CD14-positive monocyte (primary cell): Measurements from ENCODE around the gene SUSD5. TPM values are rescaled to one million over a fixed set of nuclear protein-coding genes. Genes with fewer than 3 reads are reported as not detected.

Experiments
- DNase-seq, 3 donors: peaks; one replicate each; pipeline ENCODE4 v3.0.0-alpha.2; 2011 to 2022
- H2AFZ ChIP-seq: 2 replicates; pipeline ENCODE4 v1.6.0; 2012; ENCODE audit warnings: mild to moderate bottlenecking, low read depth, low read length, inconsistent platforms; ENCODE audit not compliant: insufficient read depth, poor library complexity, severe bottlenecking
- H3K27ac ChIP-seq, 2 donors: 1 replicate in 1 of 2; 2 replicates in 1 of 2; pipeline ENCODE4 v1.5.1; 2012 to 2013; ENCODE audit warnings: low read length in 2 of 2, control low read depth in 1 of 2, inconsistent platforms in 1 of 2, low read depth in 1 of 2, mild to moderate bottlenecking in 1 of 2
- H3K27me3 ChIP-seq, 2 donors: one replicate each; pipeline versions ENCODE4 v1.6.0 to v1.6.1; 2011 to 2013; ENCODE audit warnings: low read length in 2 of 2; ENCODE audit not compliant: control insufficient read depth in 2 of 2, insufficient read depth in 2 of 2
- H3K36me3 ChIP-seq, 2 donors: replicated peaks in 1 of 2; 1 replicate in 1 of 2; 2 replicates in 1 of 2; pipeline versions ENCODE4 v1.5.1 to v1.6.1; 2012 to 2013; ENCODE audit warnings: low read length in 2 of 2, control low read depth in 1 of 2, inconsistent platforms in 1 of 2, mild to moderate bottlenecking in 1 of 2; ENCODE audit not compliant: insufficient read depth in 2 of 2, control insufficient read depth in 1 of 2
- H3K4me1 ChIP-seq, 2 donors: 1 replicate in 1 of 2; 2 replicates in 1 of 2; pipeline versions ENCODE4 v1.5.1 to v1.6.1; 2012 to 2013; ENCODE audit warnings: low read length in 2 of 2, control low read depth in 1 of 2, inconsistent platforms in 1 of 2, mild to moderate bottlenecking in 1 of 2, moderate library complexity in 1 of 2; ENCODE audit not compliant: insufficient read depth in 2 of 2, control insufficient read depth in 1 of 2
- H3K4me2 ChIP-seq: replicated peaks from 2 replicates; pipeline ENCODE3; 2012; ENCODE audit warnings: low read length, moderate library complexity, mild to moderate bottlenecking; ENCODE audit not compliant: poor library complexity, severe bottlenecking; ENCODE audit errors: extremely low read depth
- H3K4me3 ChIP-seq, 3 experiments: fragments of 200-600 bp in 1 of 3; sonication (generic) in 1 of 3; replicated peaks in 1 of 3; 1 replicate in 2 of 3; 2 replicates in 1 of 3; pipeline ENCODE4 v1.5.1; 2011 to 2013; ENCODE audit warnings: low read length in 3 of 3, mild to moderate bottlenecking in 3 of 3, control low read depth in 2 of 3, low read depth in 2 of 3, inconsistent platforms in 1 of 3, moderate library complexity in 1 of 3
- H3K79me2 ChIP-seq: 2 replicates; pipeline ENCODE4 v1.6.0; 2012; ENCODE audit warnings: mild to moderate bottlenecking, control low read depth, inconsistent platforms, low read length, moderate library complexity; ENCODE audit not compliant: insufficient read depth
- H3K9ac ChIP-seq: 2 replicates; pipeline ENCODE4 v1.6.0; 2017; ENCODE audit warnings: low read length, mild to moderate bottlenecking; ENCODE audit not compliant: insufficient read depth, poor library complexity, severe bottlenecking
- H3K9me3 ChIP-seq, 2 donors: replicated peaks in 1 of 2; 1 replicate in 1 of 2; 2 replicates in 1 of 2; pipeline versions ENCODE4 v1.5.1 to v1.6.1; 2012 to 2013; ENCODE audit warnings: low read length in 2 of 2, control low read depth in 1 of 2; ENCODE audit not compliant: control insufficient read depth in 1 of 2, insufficient read depth in 1 of 2
- H4K20me1 ChIP-seq: 2 replicates; pipeline ENCODE4 v1.6.0; 2012; ENCODE audit warnings: mild to moderate bottlenecking, low read length, control low read depth, moderate library complexity; ENCODE audit not compliant: insufficient read depth
- H3K27ac Mint-ChIP-seq, 7 donors: one replicate each; pipeline ENCODE4 v1.8.0; 2020; ENCODE audit warnings: mild to moderate bottlenecking in 7 of 7, mixed read lengths in 7 of 7, moderate library complexity in 6 of 7, inconsistent platforms in 2 of 7
- H3K27me3 Mint-ChIP-seq, 3 donors: one replicate each; pipeline ENCODE4 v1.8.0; 2021 to 2022; ENCODE audit warnings: low read depth in 3 of 3, mild to moderate bottlenecking in 3 of 3, mixed read lengths in 3 of 3, moderate library complexity in 3 of 3, inconsistent platforms in 1 of 3
- H3K36me3 Mint-ChIP-seq, 2 donors: one replicate each; pipeline ENCODE4 v1.8.0; 2020; ENCODE audit warnings: mixed read lengths in 2 of 2, inconsistent platforms in 1 of 2, mild to moderate bottlenecking in 1 of 2
- H3K4me1 Mint-ChIP-seq: one replicate; pipeline ENCODE4 v1.8.0; 2020; ENCODE audit warnings: mild to moderate bottlenecking, mixed read lengths
- H3K4me3 Mint-ChIP-seq, 2 donors: one replicate each; pipeline ENCODE4 v1.8.0; 2020; ENCODE audit warnings: mild to moderate bottlenecking in 2 of 2, mixed read lengths in 2 of 2, moderate library complexity in 1 of 2
- H3K9me3 Mint-ChIP-seq, 7 donors: one replicate each; pipeline ENCODE4 v1.8.0; 2020 to 2022; ENCODE audit warnings: mixed read lengths in 7 of 7, mild to moderate bottlenecking in 6 of 7, moderate library complexity in 6 of 7, inconsistent platforms in 2 of 7
- CTCF ChIP-seq: fragments of 200-600 bp; IDR thresholded peaks from one replicate; pipeline ENCODE4 v1.8.0; 2022; ENCODE audit warnings: antibody characterized with exemption, mild to moderate bottlenecking
- WGBS: methylation state at CpG from one replicate; pipeline ENCODE4 v1.1.5; 2013; ENCODE audit warnings: missing lambda C conversion rate; ENCODE audit not compliant: insufficient coverage; 5-methylcytosine and 5-hydroxymethylcytosine counted together
- intact Hi-C, 2 donors: fragments of 100-400 bp; cut with micrococcal nuclease; formaldehyde crosslinking; loops; one replicate each; pipeline versions ENCODE4 v1.15.0 to v1.15.1; 2023
- polyA plus RNA-seq, 3 donors: library from polyadenylated mRNA; depleted of rRNA in 1 of 3; unstranded in 2 of 3; stranded (reverse) in 1 of 3; fragments of 300-500 nt in 2 of 3; fragments of >200 nt in 1 of 3; fragmentation: Illumina TruSeq in 2 of 3; gene quantifications; 1 replicate in 2 of 3; 2 replicates in 1 of 3; pipeline ENCODE4 v1.2.3, GENCODE V29; 2012 to 2021

Gene SUSD5
- polyA plus RNA-seq, 3 donors = not detected

- Histone ChIP-seq H3K9me3 (no peaks in the 10 kb centered on the region), H3K79me2 (no peaks in the 10 kb centered on the region), H3K9ac (no peak overlapping the region), H3K27me3 (peaks cover 3 to 4% of the 10 kb centered on the region in 2 donors), H3K4me1 (no peaks in the 10 kb centered on the region), H3K4me3 (no peak overlapping the region), H3K27ac (no peak overlapping the region), H2AFZ (no peak overlapping the region), H4K20me1 (no peaks in the 10 kb centered on the region), H3K4me2 (no peak overlapping the region), H3K36me3 (no peaks in the 10 kb centered on the region)
- WGBS = no CpG with 5 or more reads among the region's 2 CpGs
- DNase-seq = no peak
- H3K27me3 Mint-ChIP-seq = peaks cover 3 to 10% (median 9%) of the 10 kb centered on the region in 3 donors
- intact Hi-C loops = no loop called here
- H3K4me1 Mint-ChIP-seq = no peaks in the 10 kb centered on the region
- H3K27ac Mint-ChIP-seq = no peak overlapping the region
- peaks cover 0 to 12% (median 4%) of the 10 kb centered on the region in 7 donors for H3K9me3 Mint-ChIP-seq
- TF ChIP-seq CTCF = no peak
- H3K4me3 Mint-ChIP-seq = no peak overlapping the region
- H3K36me3 Mint-ChIP-seq = no peaks in the 10 kb centered on the region
Observed at GRCh38 chr3:33236005-33236404, 17.4 kb upstream of the SUSD5 start.

GRCh38 chr3:33233884-33234283 lies 15.3 kb upstream of the SUSD5 start:
- TF ChIP-seq CTCF = no peak
- WGBS = no CpG with 5 or more reads among the region's 1 CpG
- Histone ChIP-seq H3K9me3 (no peaks in the 10 kb centered on the region), H3K79me2 (no peaks in the 10 kb centered on the region), H3K27me3 (peaks cover 0 to 2% of the 10 kb centered on the region in 2 donors), H3K4me2 (no peak overlapping the region), H3K4me3 (no peak overlapping the region), H3K4me1 (no peaks in the 10 kb centered on the region), H3K27ac (no peak overlapping the region), H3K9ac (no peak overlapping the region), H3K36me3 (no peaks in the 10 kb centered on the region), H2AFZ (no peak overlapping the region), H4K20me1 (no peaks in the 10 kb centered on the region)
- no peak overlapping the region for H3K27ac Mint-ChIP-seq
- H3K4me3 Mint-ChIP-seq = no peak overlapping the region
- no peaks in the 10 kb centered on the region for H3K4me1 Mint-ChIP-seq
- peaks cover 2 to 10% (median 5%) of the 10 kb centered on the region in 3 donors for H3K27me3 Mint-ChIP-seq
- intact Hi-C loops = no loop called here
- no peak for DNase-seq
- no peaks in the 10 kb centered on the region for H3K36me3 Mint-ChIP-seq
- peaks cover 0 to 8% (median 5%) of the 10 kb centered on the region in 7 donors for H3K9me3 Mint-ChIP-seq
